CD14-positive monocyte (primary cell): ENCODE measurements around the gene NAA35. TPM values are rescaled to one million over a fixed set of nuclear protein-coding genes. Genes with fewer than 3 reads are reported as not detected.

Experiments
- DNase-seq, 3 donors: peaks; one replicate each; pipeline ENCODE4 v3.0.0-alpha.2; 2011 to 2022
- H2AFZ ChIP-seq: 2 replicates; pipeline ENCODE4 v1.6.0; 2012; ENCODE audit warnings: mild to moderate bottlenecking, low read depth, low read length, inconsistent platforms; ENCODE audit not compliant: insufficient read depth, poor library complexity, severe bottlenecking
- H3K27ac ChIP-seq, 2 donors: 1 replicate in 1 of 2; 2 replicates in 1 of 2; pipeline ENCODE4 v1.5.1; 2012 to 2013; ENCODE audit warnings: low read length in 2 of 2, control low read depth in 1 of 2, inconsistent platforms in 1 of 2, low read depth in 1 of 2, mild to moderate bottlenecking in 1 of 2
- H3K27me3 ChIP-seq, 2 donors: one replicate each; pipeline versions ENCODE4 v1.6.0 to v1.6.1; 2011 to 2013; ENCODE audit warnings: low read length in 2 of 2; ENCODE audit not compliant: control insufficient read depth in 2 of 2, insufficient read depth in 2 of 2
- H3K36me3 ChIP-seq, 2 donors: replicated peaks in 1 of 2; 1 replicate in 1 of 2; 2 replicates in 1 of 2; pipeline versions ENCODE4 v1.5.1 to v1.6.1; 2012 to 2013; ENCODE audit warnings: low read length in 2 of 2, control low read depth in 1 of 2, inconsistent platforms in 1 of 2, mild to moderate bottlenecking in 1 of 2; ENCODE audit not compliant: insufficient read depth in 2 of 2, control insufficient read depth in 1 of 2
- H3K4me1 ChIP-seq, 2 donors: 1 replicate in 1 of 2; 2 replicates in 1 of 2; pipeline versions ENCODE4 v1.5.1 to v1.6.1; 2012 to 2013; ENCODE audit warnings: low read length in 2 of 2, control low read depth in 1 of 2, inconsistent platforms in 1 of 2, mild to moderate bottlenecking in 1 of 2, moderate library complexity in 1 of 2; ENCODE audit not compliant: insufficient read depth in 2 of 2, control insufficient read depth in 1 of 2
- H3K4me2 ChIP-seq: replicated peaks from 2 replicates; pipeline ENCODE3; 2012; ENCODE audit warnings: low read length, moderate library complexity, mild to moderate bottlenecking; ENCODE audit not compliant: poor library complexity, severe bottlenecking; ENCODE audit errors: extremely low read depth
- H3K4me3 ChIP-seq, 3 experiments: fragments of 200-600 bp in 1 of 3; sonication (generic) in 1 of 3; replicated peaks in 1 of 3; 1 replicate in 2 of 3; 2 replicates in 1 of 3; pipeline ENCODE4 v1.5.1; 2011 to 2013; ENCODE audit warnings: low read length in 3 of 3, mild to moderate bottlenecking in 3 of 3, control low read depth in 2 of 3, low read depth in 2 of 3, inconsistent platforms in 1 of 3, moderate library complexity in 1 of 3
- H3K79me2 ChIP-seq: 2 replicates; pipeline ENCODE4 v1.6.0; 2012; ENCODE audit warnings: mild to moderate bottlenecking, control low read depth, inconsistent platforms, low read length, moderate library complexity; ENCODE audit not compliant: insufficient read depth
- H3K9ac ChIP-seq: 2 replicates; pipeline ENCODE4 v1.6.0; 2017; ENCODE audit warnings: low read length, mild to moderate bottlenecking; ENCODE audit not compliant: insufficient read depth, poor library complexity, severe bottlenecking
- H3K9me3 ChIP-seq, 2 donors: replicated peaks in 1 of 2; 1 replicate in 1 of 2; 2 replicates in 1 of 2; pipeline versions ENCODE4 v1.5.1 to v1.6.1; 2012 to 2013; ENCODE audit warnings: low read length in 2 of 2, control low read depth in 1 of 2; ENCODE audit not compliant: control insufficient read depth in 1 of 2, insufficient read depth in 1 of 2
- H4K20me1 ChIP-seq: 2 replicates; pipeline ENCODE4 v1.6.0; 2012; ENCODE audit warnings: mild to moderate bottlenecking, low read length, control low read depth, moderate library complexity; ENCODE audit not compliant: insufficient read depth
- H3K27ac Mint-ChIP-seq, 7 donors: one replicate each; pipeline ENCODE4 v1.8.0; 2020; ENCODE audit warnings: mild to moderate bottlenecking in 7 of 7, mixed read lengths in 7 of 7, moderate library complexity in 6 of 7, inconsistent platforms in 2 of 7
- H3K27me3 Mint-ChIP-seq, 3 donors: one replicate each; pipeline ENCODE4 v1.8.0; 2021 to 2022; ENCODE audit warnings: low read depth in 3 of 3, mild to moderate bottlenecking in 3 of 3, mixed read lengths in 3 of 3, moderate library complexity in 3 of 3, inconsistent platforms in 1 of 3
- H3K36me3 Mint-ChIP-seq, 2 donors: one replicate each; pipeline ENCODE4 v1.8.0; 2020; ENCODE audit warnings: mixed read lengths in 2 of 2, inconsistent platforms in 1 of 2, mild to moderate bottlenecking in 1 of 2
- H3K4me1 Mint-ChIP-seq: one replicate; pipeline ENCODE4 v1.8.0; 2020; ENCODE audit warnings: mild to moderate bottlenecking, mixed read lengths
- H3K4me3 Mint-ChIP-seq, 2 donors: one replicate each; pipeline ENCODE4 v1.8.0; 2020; ENCODE audit warnings: mild to moderate bottlenecking in 2 of 2, mixed read lengths in 2 of 2, moderate library complexity in 1 of 2
- H3K9me3 Mint-ChIP-seq, 7 donors: one replicate each; pipeline ENCODE4 v1.8.0; 2020 to 2022; ENCODE audit warnings: mixed read lengths in 7 of 7, mild to moderate bottlenecking in 6 of 7, moderate library complexity in 6 of 7, inconsistent platforms in 2 of 7
- CTCF ChIP-seq: fragments of 200-600 bp; IDR thresholded peaks from one replicate; pipeline ENCODE4 v1.8.0; 2022; ENCODE audit warnings: antibody characterized with exemption, mild to moderate bottlenecking
- WGBS: methylation state at CpG from one replicate; pipeline ENCODE4 v1.1.5; 2013; ENCODE audit warnings: missing lambda C conversion rate; ENCODE audit not compliant: insufficient coverage; 5-methylcytosine and 5-hydroxymethylcytosine counted together
- intact Hi-C, 2 donors: fragments of 100-400 bp; cut with micrococcal nuclease; formaldehyde crosslinking; loops; one replicate each; pipeline versions ENCODE4 v1.15.0 to v1.15.1; 2023
- polyA plus RNA-seq, 3 donors: library from polyadenylated mRNA; depleted of rRNA in 1 of 3; unstranded in 2 of 3; stranded (reverse) in 1 of 3; fragments of 300-500 nt in 2 of 3; fragments of >200 nt in 1 of 3; fragmentation: Illumina TruSeq in 2 of 3; gene quantifications; 1 replicate in 2 of 3; 2 replicates in 1 of 3; pipeline ENCODE4 v1.2.3, GENCODE V29; 2012 to 2021

Gene NAA35
- polyA plus RNA-seq, 3 donors, result 4.4 to 8.7 (median 5.6) TPM

- H3K27me3 Mint-ChIP-seq, result peaks cover 0 to 18% (median 7%) of the 10 kb centered on the region in 3 donors
- peak overlapping the region; percentile 85 to 92 for H3K4me3 Mint-ChIP-seq
- peak overlapping the region; percentile 88 to 94 (median 93) for H3K27ac Mint-ChIP-seq
- Histone ChIP-seq H3K9ac (peak overlapping the region; percentile 84), H3K36me3 (peaks cover 20 to 28% of the 10 kb centered on the region in 2 donors), H2AFZ (peak overlapping the region; percentile 38), H4K20me1 (no peaks in the 10 kb centered on the region), H3K4me3 (peak overlapping the region; percentile 41 to 79 (median 73)), H3K4me2 (peak overlapping the region; percentile 84), H3K27ac (peak overlapping the region; percentile 40 to 63), H3K79me2 (peaks cover 37% of the 10 kb centered on the region), H3K9me3 (no peaks in the 10 kb centered on the region), H3K4me1 (peaks cover 9 to 12% of the 10 kb centered on the region in 2 donors), H3K27me3 (no peaks in the 10 kb centered on the region)
- no peak for TF ChIP-seq CTCF
- WGBS, result 2% methylated on average over 8 of the region's 13 CpGs
- no peak for DNase-seq
- peaks cover 0 to 11% (median 0%) of the 10 kb centered on the region in 7 donors for H3K9me3 Mint-ChIP-seq
- peaks cover 12% of the 10 kb centered on the region in 2 donors for H3K36me3 Mint-ChIP-seq
- H3K4me1 Mint-ChIP-seq, result peaks cover 10% of the 10 kb centered on the region
- intact Hi-C loops, result loop anchor here (5.0 kb wide), 1 partner anchor 342 kb away; the partner anchor contains the start of gene ISCA1 (in 2 of the 2)
Observed at GRCh38 chr9:85940275-85940831, 593 bp upstream of the NAA35 start.

- H3K27me3 Mint-ChIP-seq, result peaks cover 0 to 16% (median 3%) of the 10 kb centered on the region in 3 donors
- H2AFZ ChIP-seq, result peak overlapping the region; percentile 95
- no peak for DNase-seq
- H3K4me1 Mint-ChIP-seq, result peaks cover 10% of the 10 kb centered on the region
- peak overlapping the region; percentile 85 to 92 for H3K4me3 Mint-ChIP-seq
- H3K27ac ChIP-seq, result peak overlapping the region; percentile 66 to 77
- no peaks in the 10 kb centered on the region for H3K9me3 ChIP-seq
- peak overlapping the region; percentile 84 for H3K4me2 ChIP-seq
- peak overlapping the region; percentile 74 to 93 (median 88) for H3K27ac Mint-ChIP-seq
- intact Hi-C loops, result loop anchor here (5.0 kb wide), 1 partner anchor 341 kb away; the partner anchor contains the start of gene ISCA1 (in 2 of the 2)
- peak overlapping the region; percentile 84 for H3K9ac ChIP-seq
- H3K4me1 ChIP-seq, result peaks cover 9 to 12% of the 10 kb centered on the region in 2 donors
- H3K36me3 Mint-ChIP-seq, result peaks cover 17 to 21% of the 10 kb centered on the region in 2 donors
- peak overlapping the region; percentile 73 to 83 (median 79) for H3K4me3 ChIP-seq
- H3K9me3 Mint-ChIP-seq, result peaks cover 0 to 5% (median 0%) of the 10 kb centered on the region in 7 donors
- no peak for TF ChIP-seq CTCF
- peaks cover 44% of the 10 kb centered on the region for H3K79me2 ChIP-seq
- 0% methylated on average over 15 of the region's 15 CpGs for WGBS
- no peaks in the 10 kb centered on the region for H4K20me1 ChIP-seq
- H3K36me3 ChIP-seq, result peaks cover 28 to 38% of the 10 kb centered on the region in 2 donors
- H3K27me3 ChIP-seq, result no peaks in the 10 kb centered on the region
Observed at GRCh38 chr9:85941622-85941940, 635 bp downstream of the NAA35 start.
